ENCODE results near the gene C16orf78. TPM values are rescaled to one million over a fixed set of nuclear protein-coding genes. Genes with fewer than 3 reads are reported as not detected.
"Not testable (repeated sequence)": the region's sequence is repeated elsewhere in the genome, so short reads cannot be mapped to it uniquely, and the experiment has no call there.

The C16orf78 gene
- total RNA-seq, 2 experiments from 2014 or later: not detected

GRCh38 chr16:49353680-49354079 is 19.9 kb upstream of the C16orf78 start:
- Mint-ChIP-seq H3K4me3 (no peak overlapping the region), H3K36me3 (no peaks in the 10 kb centered on the region), H3K27me3 (peaks cover 19% of the 10 kb centered on the region), H3K27ac (no peak overlapping the region), H3K4me1 (ENCODE audit: low read depth) (no peaks in the 10 kb centered on the region), H3K9me3 (no peaks in the 10 kb centered on the region)
- DNase-seq: no peak
- intact Hi-C loops (cut with micrococcal nuclease): no loop called here
- CTCF ChIA-PET: interaction anchor here (1.4 kb wide), 1 partner anchor 48 kb away, joined by 4 read pairs; no protein-coding TSS in a partner anchor
- POLR2A ChIA-PET: no interaction called here

DNA sequence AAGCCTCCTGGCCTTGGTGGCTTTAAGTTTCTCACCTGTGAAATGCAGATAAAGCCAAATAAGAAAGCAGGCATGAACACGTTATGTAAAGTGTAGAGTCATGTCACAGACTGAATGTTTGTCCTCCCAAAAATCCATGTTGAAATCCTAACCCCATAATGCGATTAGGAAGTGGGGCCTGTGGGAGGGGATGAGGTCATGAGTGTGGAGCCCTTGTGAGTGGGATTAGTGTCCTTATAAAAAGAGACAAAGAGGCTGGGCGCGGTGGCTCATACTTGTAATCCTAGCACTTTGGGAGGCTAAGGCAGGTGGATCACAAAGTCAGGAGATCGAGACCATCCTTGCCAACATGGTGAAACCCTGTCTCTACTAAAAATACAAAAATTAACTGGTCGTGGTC is 19.5 kb upstream of the C16orf78 start:
- H3K4me1 Mint-ChIP-seq (ENCODE audit: low read depth): no peaks in the 10 kb centered on the region
- ChIA-PET CTCF (no interaction called here), POLR2A (no interaction called here)
- no peak overlapping the region for H3K27ac Mint-ChIP-seq
- H3K36me3 Mint-ChIP-seq: no peaks in the 10 kb centered on the region
- peaks cover 19% of the 10 kb centered on the region for H3K27me3 Mint-ChIP-seq
- intact Hi-C loops (cut with micrococcal nuclease): no loop called here
- no peaks in the 10 kb centered on the region for H3K9me3 Mint-ChIP-seq
- DNase-seq: no peak
- H3K4me3 Mint-ChIP-seq: no peak overlapping the region

DNA sequence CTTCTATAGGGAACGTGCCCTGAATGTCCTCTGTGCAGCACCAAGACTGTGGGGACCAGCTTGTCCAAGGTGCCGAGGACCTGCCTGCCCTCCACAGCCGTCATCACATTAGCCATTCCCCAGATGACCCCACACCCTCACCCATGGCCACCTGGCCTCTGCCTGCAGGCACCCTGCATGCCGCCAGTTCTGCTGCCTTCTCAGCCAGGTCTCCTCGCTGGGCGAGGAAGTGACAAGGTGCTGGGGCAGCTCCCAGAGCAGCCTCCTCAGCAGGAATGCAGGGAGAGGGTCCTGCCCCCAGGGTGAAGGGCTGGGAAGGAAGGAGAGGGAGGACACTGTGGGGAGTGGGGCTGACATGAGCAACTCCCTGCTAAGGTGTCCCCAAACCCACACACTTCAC is 18.6 kb upstream of the C16orf78 start:
- no peak for DNase-seq
- no peaks in the 10 kb centered on the region for H3K9me3 Mint-ChIP-seq
- H3K4me1 Mint-ChIP-seq (ENCODE audit: low read depth): no peaks in the 10 kb centered on the region
- intact Hi-C loops (cut with micrococcal nuclease): no loop called here
- CTCF ChIA-PET: no interaction called here
- H3K36me3 Mint-ChIP-seq: no peaks in the 10 kb centered on the region
- H3K27me3 Mint-ChIP-seq: peaks cover 19% of the 10 kb centered on the region
- POLR2A ChIA-PET: no interaction called here
- no peak overlapping the region for H3K4me3 Mint-ChIP-seq
- no peak overlapping the region for H3K27ac Mint-ChIP-seq

DNA sequence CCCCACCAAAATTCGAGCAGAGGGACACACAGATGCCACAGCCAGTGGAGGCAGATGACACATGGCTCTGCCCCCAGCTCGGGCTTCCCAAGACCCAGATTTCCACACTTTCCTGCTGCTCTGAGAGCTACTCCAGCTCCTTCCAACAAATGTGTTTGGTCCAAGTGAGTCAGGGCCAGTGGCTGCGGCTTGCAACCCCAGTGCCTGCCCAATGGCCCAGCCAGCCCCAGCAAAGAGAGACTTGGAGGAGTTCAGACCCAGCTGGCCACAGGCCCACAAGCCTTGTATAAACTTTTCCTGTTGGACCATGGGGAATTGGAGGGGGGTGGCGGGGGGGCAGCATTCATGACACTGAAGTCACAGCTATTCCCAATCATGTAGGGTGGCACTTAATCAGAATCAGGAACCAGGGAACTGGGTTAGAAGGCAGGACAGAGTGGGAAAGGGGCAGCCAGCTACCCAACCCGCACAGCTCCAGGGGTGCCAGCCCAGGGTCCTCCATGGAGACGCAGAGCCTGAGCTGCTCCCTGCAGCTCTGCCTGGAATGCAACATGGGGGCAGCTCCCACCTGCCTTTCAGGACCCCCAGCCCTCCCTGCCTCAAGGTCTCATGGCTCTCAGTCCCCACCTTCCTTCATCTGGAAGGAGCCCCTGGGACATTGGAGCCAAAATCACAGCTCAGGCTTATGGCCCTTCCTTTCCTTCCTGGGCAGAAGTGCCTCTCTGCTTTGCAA is 17.5 kb upstream of the C16orf78 start:
- Mint-ChIP-seq H3K4me1 (ENCODE audit: low read depth) (no peaks in the 10 kb centered on the region), H3K36me3 (no peaks in the 10 kb centered on the region), H3K27me3 (peaks cover 9% of the 10 kb centered on the region), H3K27ac (no peak overlapping the region), H3K9me3 (no peaks in the 10 kb centered on the region), H3K4me3 (no peak overlapping the region)
- no peak for DNase-seq
- intact Hi-C loops (cut with micrococcal nuclease): no loop called here
- ChIA-PET CTCF (no interaction called here), POLR2A (no interaction called here)

DNA sequence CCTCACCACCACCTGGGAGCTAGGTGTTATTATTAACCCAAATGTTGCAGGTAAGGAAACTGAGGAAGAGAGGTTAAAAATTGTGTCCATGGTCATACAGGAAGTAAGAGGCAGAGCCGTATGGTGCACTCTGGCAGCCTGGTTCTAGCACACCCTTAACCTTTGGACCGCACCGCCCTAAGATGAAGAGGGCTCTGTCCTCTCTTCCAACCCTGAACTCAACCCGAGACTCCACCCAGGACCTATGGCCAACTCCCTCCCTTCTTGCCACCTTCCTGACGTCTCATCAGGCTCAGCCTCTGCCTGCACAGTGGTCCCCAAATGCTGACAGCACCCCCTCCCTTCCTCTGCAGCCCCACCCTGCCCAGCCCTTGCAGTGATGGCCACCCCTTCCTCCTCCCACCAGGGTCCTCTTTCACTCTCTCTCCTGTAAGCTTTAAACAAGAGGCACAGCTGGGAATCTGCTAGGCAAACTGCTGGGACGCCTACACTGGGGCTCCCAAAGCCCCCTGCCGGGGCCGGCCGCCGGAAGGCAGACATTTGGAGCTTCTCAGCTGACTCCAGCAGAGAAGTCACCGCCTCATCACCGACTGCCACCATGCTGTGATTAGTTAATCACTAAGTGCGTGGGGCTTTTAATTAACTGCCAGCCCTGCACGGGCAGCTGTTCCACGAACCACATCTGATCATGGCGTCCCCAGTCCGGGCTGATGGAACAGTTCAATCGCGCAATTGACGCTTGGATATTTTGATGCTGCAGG is 16.7 kb upstream of the C16orf78 start:
- no peak for DNase-seq
- no peaks in the 10 kb centered on the region for H3K36me3 Mint-ChIP-seq
- H3K27me3 Mint-ChIP-seq: peaks cover 4% of the 10 kb centered on the region
- no peak overlapping the region for H3K27ac Mint-ChIP-seq
- CTCF ChIA-PET: no interaction called here
- H3K9me3 Mint-ChIP-seq: no peaks in the 10 kb centered on the region
- H3K4me1 Mint-ChIP-seq (ENCODE audit: low read depth): no peaks in the 10 kb centered on the region
- POLR2A ChIA-PET: no interaction called here
- intact Hi-C loops (cut with micrococcal nuclease): no loop called here
- no peak overlapping the region for H3K4me3 Mint-ChIP-seq

DNA sequence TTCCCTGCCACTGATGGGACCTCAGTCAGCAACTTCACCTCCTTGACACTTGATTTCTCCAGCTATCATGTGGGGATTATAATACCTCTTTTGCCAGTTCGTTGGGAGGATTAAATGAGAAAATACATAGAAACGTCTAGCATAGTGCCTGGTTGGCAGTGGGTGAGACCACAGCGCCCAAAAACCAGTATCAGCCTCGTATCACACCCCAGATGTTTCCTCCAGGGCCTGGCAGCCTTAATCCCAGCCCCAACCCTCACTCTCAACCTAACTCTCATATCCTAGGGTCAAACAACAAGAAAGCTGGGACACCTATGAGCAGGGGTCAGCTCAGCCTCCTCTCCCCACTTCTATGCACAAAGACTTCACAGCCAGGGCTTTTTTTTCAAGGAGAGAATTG is 14.0 kb upstream of the C16orf78 start:
- H3K4me1 Mint-ChIP-seq (ENCODE audit: low read depth): no peaks in the 10 kb centered on the region
- DNase-seq: no peak
- H3K27ac Mint-ChIP-seq: no peak overlapping the region
- ChIA-PET POLR2A (no interaction called here), CTCF (interaction anchor here (1.0 kb wide), 1 partner anchor 11 kb away, joined by 3 read pairs; no protein-coding TSS in a partner anchor)
- no peaks in the 10 kb centered on the region for H3K9me3 Mint-ChIP-seq
- no peaks in the 10 kb centered on the region for H3K27me3 Mint-ChIP-seq
- no peak overlapping the region for H3K4me3 Mint-ChIP-seq
- no peaks in the 10 kb centered on the region for H3K36me3 Mint-ChIP-seq
- intact Hi-C loops (cut with micrococcal nuclease): no loop called here

DNA sequence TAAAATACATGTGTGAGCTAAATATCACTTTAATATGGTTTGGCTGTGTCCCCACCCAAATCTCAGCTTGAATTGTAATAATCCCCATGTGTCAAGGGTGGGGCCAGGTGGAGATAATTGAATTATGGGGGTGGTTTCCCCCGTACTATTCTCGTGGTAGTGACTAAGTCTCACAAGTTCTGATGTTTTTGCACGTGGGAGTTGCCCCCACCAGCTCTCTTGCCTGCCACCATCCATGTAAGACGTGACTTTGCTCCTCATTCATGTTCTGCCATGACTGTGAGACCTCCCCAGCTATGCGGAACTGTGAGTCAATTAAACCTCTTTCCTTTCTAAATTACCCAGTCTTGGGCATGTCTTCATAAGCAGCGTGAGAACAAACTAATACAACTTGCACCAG is 11.9 kb upstream of the C16orf78 start:
- POLR2A ChIA-PET; intact Hi-C loops (cut with micrococcal nuclease); DNase-seq; H3K9me3 Mint-ChIP-seq; H3K4me3 Mint-ChIP-seq; CTCF ChIA-PET; H3K27me3 Mint-ChIP-seq; H3K36me3 Mint-ChIP-seq; H3K4me1 Mint-ChIP-seq (ENCODE audit: low read depth); H3K27ac Mint-ChIP-seq: not testable (repeated sequence)

- intact Hi-C loops (cut with micrococcal nuclease): no loop called here
- Mint-ChIP-seq H3K4me1 (ENCODE audit: low read depth) (no peaks in the 10 kb centered on the region), H3K27me3 (no peaks in the 10 kb centered on the region), H3K27ac (no peak overlapping the region), H3K36me3 (no peaks in the 10 kb centered on the region), H3K9me3 (no peaks in the 10 kb centered on the region), H3K4me3 (no peak overlapping the region)
- POLR2A ChIA-PET: no interaction called here
- CTCF ChIA-PET: no interaction called here
- DNase-seq: no peak
Observed at GRCh38 chr16:49362230-49362629, 11.4 kb upstream of the C16orf78 start.

DNA sequence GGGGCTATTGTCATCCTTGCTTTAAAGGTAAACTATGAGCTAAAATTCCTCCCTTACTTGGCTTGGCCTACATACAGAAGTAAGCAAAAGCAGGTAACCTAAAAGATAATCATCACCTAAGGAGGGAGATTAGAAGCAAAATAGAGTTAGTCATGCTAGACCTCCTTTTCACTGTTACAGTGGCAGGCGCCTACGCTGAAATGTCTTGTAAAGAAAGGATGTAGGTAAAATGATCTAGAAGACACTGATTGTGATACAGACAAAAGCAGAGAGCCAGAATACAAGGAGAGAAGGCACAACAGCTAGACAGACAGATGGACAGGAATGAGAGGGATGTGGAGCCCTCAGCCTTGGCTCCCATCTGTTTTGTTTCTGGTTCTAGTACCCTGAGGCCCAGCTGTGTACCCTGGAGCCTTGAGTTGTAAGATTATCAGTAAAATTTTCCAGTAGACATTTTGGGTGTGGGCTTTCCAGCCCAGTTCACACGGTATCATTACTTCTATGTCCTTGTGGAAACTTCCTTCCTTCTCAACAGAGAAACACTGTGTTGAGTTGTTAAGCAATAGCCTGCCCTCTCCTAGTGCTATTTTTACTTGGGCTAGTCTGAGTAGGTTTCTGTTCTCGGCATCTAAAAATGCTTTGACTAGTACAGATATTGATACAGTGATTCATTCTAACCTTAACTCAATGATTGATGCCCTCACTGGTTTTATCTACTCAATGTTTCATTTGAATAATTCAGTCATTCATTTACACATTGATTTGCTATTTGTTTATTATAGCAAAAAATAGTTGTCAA is 7.7 kb upstream of the C16orf78 start:
- Mint-ChIP-seq H3K4me1 (ENCODE audit: low read depth) (no peaks in the 10 kb centered on the region), H3K36me3 (no peaks in the 10 kb centered on the region), H3K27ac (no peak overlapping the region), H3K9me3 (no peaks in the 10 kb centered on the region), H3K27me3 (peaks cover 4% of the 10 kb centered on the region), H3K4me3 (no peak overlapping the region)
- ChIA-PET POLR2A (no interaction called here), CTCF (no interaction called here)
- no peak for DNase-seq
- intact Hi-C loops (cut with micrococcal nuclease): no loop called here

GRCh38 chr16:49366669-49367068 is 6.9 kb upstream of the C16orf78 start:
- no peaks in the 10 kb centered on the region for H3K9me3 Mint-ChIP-seq
- intact Hi-C loops (cut with micrococcal nuclease): no loop called here
- H3K27me3 Mint-ChIP-seq: peaks cover 4% of the 10 kb centered on the region
- H3K4me3 Mint-ChIP-seq: no peak overlapping the region
- no peaks in the 10 kb centered on the region for H3K36me3 Mint-ChIP-seq
- ChIA-PET CTCF (interaction anchor here (0.6 kb wide), 1 partner anchor 680 kb away, joined by 3 read pairs; no protein-coding TSS in a partner anchor), POLR2A (no interaction called here)
- no peaks in the 10 kb centered on the region for H3K4me1 Mint-ChIP-seq (ENCODE audit: low read depth)
- DNase-seq: no peak
- H3K27ac Mint-ChIP-seq: no peak overlapping the region

DNA sequence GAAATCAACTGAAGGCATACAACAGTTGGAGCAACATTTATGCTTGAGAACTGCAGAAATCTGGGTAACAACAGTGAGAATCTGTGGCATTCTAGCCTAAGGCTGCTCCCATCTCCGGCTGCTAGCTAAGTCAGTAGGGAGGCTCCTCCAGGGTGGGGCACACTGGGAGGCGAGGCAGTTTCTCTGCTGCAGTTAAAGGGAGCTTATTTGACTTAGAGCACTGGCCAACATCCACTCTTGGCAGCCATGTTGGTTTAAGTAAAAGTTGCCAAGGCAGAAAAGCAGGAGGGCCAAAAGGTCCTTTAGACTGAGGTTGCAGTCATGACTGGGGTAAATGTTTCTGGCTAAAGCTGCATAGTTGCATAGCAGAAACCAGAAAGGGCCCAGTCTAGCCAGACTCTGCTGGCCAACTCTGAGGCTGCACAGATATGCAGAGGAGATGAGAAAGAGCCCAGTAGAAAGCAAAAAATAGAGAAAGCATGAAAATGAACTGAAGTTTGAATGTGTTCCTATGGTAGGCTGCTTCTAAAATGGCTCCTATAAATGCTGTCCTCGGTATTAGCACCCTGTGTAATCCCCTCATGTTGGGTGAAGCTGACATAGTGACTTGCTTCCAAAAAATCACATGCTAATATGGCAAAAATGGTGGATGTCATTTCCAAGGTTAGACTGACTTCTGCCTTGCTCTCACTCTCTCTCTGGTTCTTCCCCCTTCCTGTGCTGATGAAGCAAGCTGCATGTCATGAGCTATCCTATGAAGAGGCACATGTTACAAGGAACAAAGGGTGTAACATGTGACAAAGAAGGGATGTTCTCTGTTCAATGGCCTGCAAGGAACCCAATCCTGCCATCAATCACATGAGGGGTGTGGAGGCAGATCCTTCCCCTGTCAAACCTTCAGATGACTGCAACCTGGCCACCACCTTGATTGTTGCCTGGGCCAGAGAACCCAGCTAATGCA is 3.7 kb upstream of the C16orf78 start:
- Mint-ChIP-seq H3K27ac (no peak overlapping the region), H3K4me3 (no peak overlapping the region), H3K4me1 (ENCODE audit: low read depth) (no peaks in the 10 kb centered on the region), H3K27me3 (peaks cover 4% of the 10 kb centered on the region), H3K9me3 (no peaks in the 10 kb centered on the region), H3K36me3 (no peaks in the 10 kb centered on the region)
- DNase-seq: no peak
- CTCF ChIA-PET: no interaction called here
- POLR2A ChIA-PET: no interaction called here
- intact Hi-C loops (cut with micrococcal nuclease): no loop called here

GRCh38 chr16:49376206-49376605 is 2.6 kb downstream of the C16orf78 start:
- Mint-ChIP-seq H3K27me3 (no peaks in the 10 kb centered on the region), H3K36me3 (no peaks in the 10 kb centered on the region), H3K4me3 (no peak overlapping the region), H3K4me1 (ENCODE audit: low read depth) (no peaks in the 10 kb centered on the region), H3K27ac (no peak overlapping the region), H3K9me3 (no peaks in the 10 kb centered on the region)
- ChIA-PET CTCF (no interaction called here), POLR2A (no interaction called here)
- DNase-seq: no peak
- intact Hi-C loops (cut with micrococcal nuclease): no loop called here
